Mucosa of descending colon (tissue), 3 donors: Measurements from ENCODE around the gene RASA1. TPM values are rescaled to one million over a fixed set of nuclear protein-coding genes. Genes with fewer than 3 reads are reported as not detected.

Source experiments
- ATAC-seq: fragments of 200-7000 bp; cut with Tn5 transposase; one replicate; pipeline ENCODE4 v1.9.1; 2020; ENCODE audit warnings: mild to moderate bottlenecking, moderate library complexity
- DNase-seq, 3 donors: peaks; one replicate each; pipeline ENCODE4 v3.0.0-alpha.2; 2020
- H3K36me3 ChIP-seq: fragments of 200-600 bp; one replicate; pipeline ENCODE4 v1.8.0; 2021; ENCODE audit warnings: low read depth, mild to moderate bottlenecking
- H3K4me1 ChIP-seq: fragments of 200-600 bp; one replicate; pipeline ENCODE4 v1.8.0; 2021; ENCODE audit warnings: low read depth, mild to moderate bottlenecking
- H3K4me3 ChIP-seq: fragments of 200-600 bp; one replicate; pipeline ENCODE4 v1.8.0; 2021; ENCODE audit warnings: mild to moderate bottlenecking
- H3K9me3 ChIP-seq: fragments of 200-600 bp; one replicate; pipeline ENCODE4 v1.8.0; 2021; ENCODE audit warnings: mild to moderate bottlenecking
- CTCF ChIP-seq: fragments of 200-600 bp; IDR thresholded peaks from one replicate; pipeline ENCODE4 v1.8.0; 2022; ENCODE audit warnings: antibody characterized with exemption, mild to moderate bottlenecking
- intact Hi-C, 2 donors: fragments of 100-400 bp; cut with DNase I in 1 of 2; cut with micrococcal nuclease in 1 of 2; formaldehyde crosslinking; loops; one replicate each; pipeline versions ENCODE4 v1.11.0 to v1.11.1; 2022; cut with DNase I, micrococcal nuclease
- total RNA-seq, 3 donors: library from RNA; stranded (reverse); fragmentation: NEBNext Ultra II Directional in 2 of 3; extraction: Animal tissue kit (Norgen Biotek cat#: 25700) in 2 of 3; gene quantifications; one replicate each; pipeline versions ENCODE4 v1.2.1 to v1.2.4, GENCODE V29; 2021 to 2023
- donor health status: DM: no; HTN: no; CAD: no; lungs with moderate emphysema.
- donor health status: DM: no; HTN: no; CAD: no.
- donor health status: DM: no; HTN: yes; CAD: no.

The RASA1 gene
- total RNA-seq, 3 donors from 2014 or later = 25.0 to 27.0 (median 25.8) TPM

DNA sequence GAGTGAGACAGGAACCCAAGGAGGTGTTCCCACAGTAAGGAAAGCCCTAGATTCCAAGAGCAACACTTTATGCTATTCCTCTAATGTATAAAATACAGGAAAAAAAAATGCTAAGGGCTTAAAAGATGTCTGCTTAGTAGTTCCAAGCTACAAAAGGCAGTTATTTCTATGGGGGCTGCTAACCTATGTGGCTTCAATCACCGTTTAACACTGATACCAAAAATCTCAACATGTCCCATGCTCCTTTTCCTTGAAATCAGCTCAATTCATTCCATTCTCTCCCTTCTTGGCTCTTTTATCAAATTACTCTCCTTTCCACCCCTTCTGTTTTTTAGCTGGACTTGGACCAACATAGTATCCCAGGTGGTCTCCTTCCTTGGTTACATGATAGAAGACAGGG is 124.5 kb downstream of the RASA1 start:
- Histone ChIP-seq H3K9me3 (no peaks in the 10 kb centered on the region), H3K4me1 (no peaks in the 10 kb centered on the region), H3K36me3 (no peaks in the 10 kb centered on the region), H3K4me3 (no peak overlapping the region)
- ATAC-seq (no peak), DNase-seq (no peak)
- no peak for TF ChIP-seq CTCF
- intact Hi-C loops = no loop called here

DNA sequence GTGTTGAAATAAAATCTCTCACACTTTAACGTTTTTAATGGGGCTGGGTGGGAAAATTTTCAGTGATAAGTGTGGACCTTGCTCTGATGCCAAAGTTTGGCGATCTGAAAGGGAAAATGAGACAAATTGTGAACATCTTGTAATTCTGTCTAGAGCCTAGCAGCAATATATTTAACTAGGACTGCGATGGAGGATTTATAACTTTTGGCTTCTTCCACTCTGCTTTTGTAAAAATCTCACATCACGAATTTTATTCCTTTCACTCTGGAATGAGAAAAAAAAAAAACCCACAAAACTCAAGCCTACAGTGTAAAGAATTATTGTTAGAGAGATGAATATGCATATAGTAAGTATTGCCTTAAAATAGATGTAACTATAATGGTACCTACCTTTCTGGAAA is 125.1 kb downstream of the RASA1 start:
- DNase-seq (no peak), ATAC-seq (no peak)
- Histone ChIP-seq H3K9me3 (no peaks in the 10 kb centered on the region), H3K4me1 (no peaks in the 10 kb centered on the region), H3K36me3 (no peaks in the 10 kb centered on the region), H3K4me3 (no peak overlapping the region)
- no peak for TF ChIP-seq CTCF
- intact Hi-C loops = no loop called here

DNA sequence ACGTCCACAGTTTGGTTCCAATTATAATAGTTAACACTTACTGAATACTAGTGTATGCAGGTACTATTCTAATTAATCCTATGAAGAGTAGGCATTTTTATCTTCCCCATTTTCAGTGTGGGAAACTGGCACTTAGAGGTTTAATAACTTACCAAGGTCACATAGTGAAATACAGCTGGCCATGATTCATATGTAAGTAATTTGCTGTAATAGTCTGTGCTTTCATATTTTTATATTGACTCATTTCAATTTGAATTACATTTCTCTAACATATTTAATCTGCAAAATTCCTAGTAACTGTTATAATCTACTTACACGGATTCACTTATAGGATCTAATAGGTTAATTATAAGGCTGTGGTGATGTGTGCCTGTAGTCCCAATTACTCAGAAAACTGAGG is 125.6 kb downstream of the RASA1 start:
- DNase-seq = no peak
- no peak overlapping the region for H3K4me3 ChIP-seq
- H3K36me3 ChIP-seq = no peaks in the 10 kb centered on the region
- intact Hi-C loops = no loop called here
- no peaks in the 10 kb centered on the region for H3K4me1 ChIP-seq
- ATAC-seq = no peak
- H3K9me3 ChIP-seq = no peaks in the 10 kb centered on the region
- no peak for TF ChIP-seq CTCF

GRCh38 chr5:87394411-87395165 is 126.9 kb downstream of the RASA1 start:
- no peak for TF ChIP-seq CTCF
- intact Hi-C loops = no loop called here
- Histone ChIP-seq H3K4me1 (no peaks in the 10 kb centered on the region), H3K36me3 (no peaks in the 10 kb centered on the region), H3K9me3 (no peaks in the 10 kb centered on the region), H3K4me3 (no peak overlapping the region)
- ATAC-seq = no peak
- no peak for DNase-seq

- H3K9me3 ChIP-seq = no peaks in the 10 kb centered on the region
- intact Hi-C loops = no loop called here
- H3K4me3 ChIP-seq = no peak overlapping the region
- no peak for ATAC-seq
- H3K36me3 ChIP-seq = peaks cover 4% of the 10 kb centered on the region
- no peak for DNase-seq
- H3K4me1 ChIP-seq = no peaks in the 10 kb centered on the region
- no peak for TF ChIP-seq CTCF
Observed at GRCh38 chr5:87398981-87399614, 131.4 kb downstream of the RASA1 start.
